ENCODE results near the gene SP6.

The SP6 gene

DNA sequence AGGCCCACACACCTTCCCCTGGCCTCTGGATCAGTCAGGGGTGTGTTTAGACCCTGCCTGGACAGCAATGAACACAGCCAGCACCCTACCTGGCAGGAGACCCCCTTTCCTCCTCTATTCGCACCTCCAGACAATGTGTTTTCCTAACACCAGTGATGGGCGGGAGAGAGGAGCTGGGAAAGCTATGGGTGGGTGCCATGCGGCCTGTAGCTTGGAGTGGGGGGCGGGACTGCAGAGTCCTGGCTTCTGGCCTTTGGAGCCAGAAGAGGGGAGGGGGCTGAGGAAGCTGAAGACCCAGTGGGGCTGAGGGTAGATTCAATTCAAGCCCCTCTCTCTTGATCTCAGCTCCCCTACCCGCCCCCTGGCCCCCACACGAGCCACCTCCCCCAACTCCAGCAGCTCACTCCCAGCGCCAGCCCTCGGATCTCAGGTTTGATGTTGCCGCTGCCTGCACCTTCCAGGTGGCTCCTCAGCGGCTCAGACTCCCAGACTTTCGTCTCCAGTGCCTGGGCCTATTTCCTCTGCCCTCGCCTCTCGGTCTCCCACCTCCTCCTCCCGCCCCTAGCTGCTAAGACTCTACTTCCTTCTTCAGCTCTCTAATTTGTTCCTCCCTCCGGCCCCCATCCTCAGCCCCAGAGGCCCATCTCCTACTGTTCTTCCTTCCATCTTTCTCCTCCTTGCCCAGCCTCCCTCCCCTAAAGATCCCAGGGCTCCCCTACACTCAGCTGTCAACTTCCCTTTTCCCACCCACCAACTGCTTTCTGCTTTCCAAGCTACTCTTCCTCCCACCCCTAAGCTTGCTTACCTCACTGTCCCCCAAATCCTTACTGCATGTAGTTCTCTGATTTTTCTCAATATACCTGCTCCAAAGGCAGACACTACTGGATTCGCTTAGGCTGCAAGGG lies 6.8 kb upstream of the SP6 start:
- DNase-seq (ENCODE audit: low read depth in 2 of 3, low spot score in 1 of 3): no peak

DNA sequence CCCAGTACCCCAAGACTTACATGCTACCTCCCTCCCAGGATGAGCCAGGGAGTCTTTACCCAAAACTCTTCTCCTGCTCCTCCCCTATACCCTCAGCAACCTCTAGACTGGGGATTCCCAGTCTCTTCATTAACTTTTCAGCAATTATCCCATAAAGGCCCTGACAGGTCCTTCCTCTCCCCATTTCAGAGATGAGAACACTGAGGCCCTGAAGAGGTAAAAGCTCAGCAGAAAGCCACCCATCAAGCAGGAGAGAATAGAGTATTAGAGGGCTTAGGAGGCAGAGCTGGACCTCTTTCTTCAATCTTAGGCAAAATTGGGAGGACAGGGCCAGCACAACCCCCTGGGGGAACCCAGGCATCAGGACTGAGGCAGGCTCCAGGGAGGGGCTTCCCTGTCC lies 5.9 kb upstream of the SP6 start:
- DNase-seq (ENCODE audit: low read depth in 2 of 3, low spot score in 1 of 3): no peak

DNA sequence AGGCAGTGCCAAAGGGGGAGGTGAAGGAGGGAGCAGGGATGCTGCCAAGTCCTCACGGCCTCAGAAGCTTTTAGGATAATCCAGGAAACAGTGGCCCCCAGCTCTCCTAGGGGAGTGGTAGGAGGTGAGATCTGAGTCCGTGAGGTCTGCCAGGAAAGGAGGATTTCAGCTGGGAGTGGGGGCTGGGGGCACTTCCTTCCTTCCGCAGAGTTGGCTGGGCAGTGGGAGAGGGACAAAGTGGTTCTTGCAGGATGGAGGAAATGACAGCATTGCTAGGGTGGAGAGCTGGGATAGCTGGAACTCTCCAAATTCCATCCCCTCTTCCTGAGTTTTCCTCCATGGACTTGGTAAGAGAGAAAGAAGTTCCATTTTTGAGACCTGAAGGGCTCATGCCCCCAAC lies 4.8 kb upstream of the SP6 start:
- no peak for DNase-seq (ENCODE audit: low read depth in 2 of 3, low spot score in 1 of 3)

DNA sequence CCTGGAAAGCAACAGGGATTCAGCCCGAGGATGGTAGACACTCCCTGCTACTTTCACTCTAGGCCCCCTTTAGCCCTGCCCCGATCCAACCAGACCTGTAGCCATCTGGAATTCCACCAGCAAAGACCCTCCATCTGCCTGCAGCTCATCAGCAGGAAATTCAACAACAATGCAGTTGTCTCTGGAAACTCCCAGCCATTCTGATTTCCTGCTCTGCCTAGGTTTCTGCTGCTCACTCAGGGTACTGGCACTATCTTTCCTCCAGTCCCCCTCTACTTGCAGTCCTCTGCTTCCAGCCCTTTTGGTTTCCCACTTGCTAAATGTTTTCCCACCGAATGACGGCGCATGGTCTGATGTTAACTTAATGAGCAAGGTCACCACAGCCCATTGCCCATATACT lies 2.7 kb upstream of the SP6 start:
- DNase-seq (ENCODE audit: low read depth in 2 of 3, low spot score in 1 of 3): no peak

DNA sequence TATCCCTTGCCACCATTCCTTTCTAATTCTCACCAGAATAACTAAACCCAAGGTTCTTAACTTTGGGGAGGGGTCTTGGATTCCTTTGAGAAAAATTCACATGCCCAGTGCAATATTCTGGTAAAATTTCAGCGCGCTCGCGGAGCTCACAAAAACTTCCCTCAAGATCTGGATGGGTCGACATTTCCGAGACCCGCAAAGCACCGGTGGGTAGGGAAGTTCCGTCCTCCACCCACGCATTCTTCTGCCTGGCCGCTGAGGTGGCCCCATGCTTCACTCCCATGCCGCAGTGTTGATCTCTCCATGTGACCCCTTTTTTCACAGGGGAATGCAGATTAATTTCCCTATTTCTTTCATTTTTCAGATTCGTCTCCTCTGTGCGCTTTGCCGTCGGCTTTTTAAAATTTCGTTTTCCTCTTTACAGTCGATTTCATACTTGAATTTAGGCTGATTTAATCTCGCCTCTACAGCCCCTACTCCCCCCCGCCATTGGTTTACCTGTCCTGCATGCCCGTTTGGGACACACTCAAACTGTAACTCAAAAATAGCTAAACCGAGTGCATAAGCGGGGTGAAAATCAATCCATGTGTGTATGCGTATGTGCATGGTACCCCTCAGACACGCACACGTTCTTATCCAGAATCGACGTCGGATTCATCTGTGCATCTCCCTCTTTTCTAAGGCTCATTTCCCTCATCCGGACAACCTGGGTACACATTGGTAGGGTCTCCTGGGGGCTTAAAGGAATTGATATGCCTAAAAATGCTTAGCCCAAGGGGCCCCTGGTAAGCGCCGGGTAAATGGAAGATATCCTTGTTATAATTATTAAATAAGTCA lies 1.4 kb upstream of the SP6 start:
- no peak for DNase-seq (ENCODE audit: low read depth in 2 of 3, low spot score in 1 of 3)

DNA sequence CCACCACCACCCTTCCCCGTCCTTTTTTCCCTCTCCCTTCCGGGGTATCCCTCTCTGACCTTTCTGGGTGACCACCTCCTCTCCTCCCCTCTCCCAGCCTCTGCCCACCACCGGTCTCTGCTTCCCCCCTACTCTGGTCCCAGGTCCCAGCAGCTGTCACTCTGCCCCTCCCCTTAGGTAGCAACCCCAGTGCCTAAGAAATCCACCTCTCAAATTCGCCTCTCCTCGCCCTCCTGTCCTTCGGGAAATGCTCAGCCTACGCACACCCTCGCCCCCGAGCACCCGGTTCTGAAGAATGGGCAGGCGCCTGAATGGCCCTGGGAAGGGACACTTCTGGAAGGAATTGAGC lies 775 bp upstream of the SP6 start:
- no peak for DNase-seq (ENCODE audit: low read depth in 2 of 3, low spot score in 1 of 3)

DNA sequence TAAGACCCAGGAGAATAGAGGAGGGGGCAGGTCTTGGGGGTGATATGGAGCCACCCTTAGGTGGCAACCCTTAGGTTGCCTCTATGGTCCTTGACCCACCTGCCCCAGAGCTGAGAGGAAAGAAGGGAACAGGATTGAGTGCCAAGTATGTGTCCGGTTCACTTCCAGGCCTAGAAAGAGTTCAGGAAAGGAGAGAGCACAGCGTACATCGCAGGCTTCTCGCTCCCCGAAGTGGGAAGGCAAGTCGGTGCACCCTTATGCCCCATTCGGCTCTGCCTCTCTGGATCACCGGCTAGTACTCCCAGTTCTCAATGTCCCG lies 631 bp downstream of the SP6 start:
- no peak for DNase-seq (ENCODE audit: low read depth in 2 of 3, low spot score in 1 of 3)

DNA sequence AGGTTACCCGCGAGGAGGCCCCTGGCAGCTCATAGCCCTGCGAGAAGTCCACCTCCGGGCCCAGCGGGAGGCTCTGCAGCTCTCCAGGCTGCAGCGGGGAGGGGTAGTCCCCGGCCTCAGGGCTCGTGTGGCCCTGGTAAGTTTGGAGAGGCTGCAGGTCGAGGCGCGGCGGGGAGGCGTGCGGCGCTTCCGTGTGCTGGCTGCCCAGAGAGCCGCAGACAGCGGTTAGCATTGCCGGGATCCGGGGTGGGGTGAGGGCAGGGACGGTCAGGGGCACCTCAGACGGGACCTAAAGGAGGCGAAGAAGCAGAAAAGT lies 2.8 kb downstream of the SP6 start:
- no peak for DNase-seq (ENCODE audit: low read depth in 2 of 3, low spot score in 1 of 3)

DNA sequence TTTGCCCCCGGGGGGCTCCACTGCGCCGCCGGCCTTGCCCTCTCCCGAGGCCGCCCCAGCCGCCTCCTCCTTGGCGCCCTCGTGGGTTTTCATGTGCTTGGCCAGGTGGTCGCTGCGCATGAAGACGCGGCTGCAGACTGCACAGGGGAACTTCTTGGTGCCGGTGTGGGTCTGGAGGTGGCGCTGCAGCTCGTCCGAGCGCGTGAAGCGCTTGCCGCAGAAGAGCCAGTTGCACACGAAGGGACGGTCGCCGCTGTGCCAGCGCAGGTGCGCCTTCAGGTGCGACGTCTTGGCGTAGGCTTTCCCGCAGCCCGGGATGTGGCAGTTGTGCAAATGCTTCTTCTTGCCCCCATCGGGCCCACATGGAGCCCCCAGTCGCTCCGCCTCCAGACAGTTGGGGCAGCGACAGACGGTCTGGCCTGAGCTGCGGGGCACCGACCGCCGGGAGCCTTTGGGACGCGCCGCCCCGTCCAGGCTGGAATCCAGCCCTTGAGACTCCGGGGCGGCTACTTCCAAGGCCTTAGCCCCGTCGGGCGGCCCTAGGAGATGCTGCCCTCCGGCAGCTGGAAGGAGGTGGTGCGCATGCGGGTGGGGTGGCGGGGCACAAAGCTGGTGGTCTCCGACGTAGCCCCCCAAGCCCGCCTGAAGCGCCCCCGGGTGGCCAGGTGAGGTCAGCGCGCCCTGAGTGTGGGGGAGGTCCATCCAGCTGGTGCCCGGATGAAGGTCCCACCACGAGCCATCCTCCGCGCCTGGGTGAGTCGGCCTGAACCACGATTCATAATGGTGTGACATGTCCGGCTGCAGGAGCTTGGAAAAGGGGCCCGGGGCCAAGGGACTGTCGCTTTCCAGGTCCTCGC lies 3.4 kb downstream of the SP6 start:
- no peak for DNase-seq (ENCODE audit: low read depth in 2 of 3, low spot score in 1 of 3)

DNA sequence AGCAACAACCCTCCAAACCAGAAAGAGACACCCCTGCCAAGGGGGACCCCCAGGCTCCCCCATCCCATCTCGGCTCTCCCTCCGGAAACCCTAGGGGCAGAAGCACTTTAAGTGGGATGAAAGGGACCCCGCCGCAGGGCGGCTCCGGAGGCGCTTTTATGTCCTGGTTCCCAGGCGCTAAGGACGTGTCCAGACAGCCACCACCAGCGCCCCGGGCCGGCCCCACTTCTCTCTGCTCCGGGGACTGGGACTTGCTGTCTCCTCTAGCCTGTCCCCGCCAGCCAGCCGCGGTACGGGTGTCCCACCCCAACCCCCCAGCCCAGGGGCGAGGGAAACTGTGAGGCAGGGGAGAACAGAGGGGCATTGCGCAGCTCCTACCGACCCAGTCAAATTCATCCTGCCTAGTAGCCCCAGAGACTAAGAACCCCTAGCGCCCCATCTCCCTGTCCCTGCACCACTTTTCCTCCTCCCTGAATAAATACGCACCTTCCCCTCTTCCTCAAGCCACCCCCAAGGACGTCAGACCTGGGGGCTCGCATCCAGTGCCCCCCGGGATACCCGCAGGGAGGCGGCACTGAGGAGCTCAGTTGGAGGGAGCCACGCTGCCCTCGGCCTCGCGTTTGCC lies 4.1 kb downstream of the SP6 start:
- DNase-seq (ENCODE audit: low read depth in 2 of 3, low spot score in 1 of 3): no peak

DNA sequence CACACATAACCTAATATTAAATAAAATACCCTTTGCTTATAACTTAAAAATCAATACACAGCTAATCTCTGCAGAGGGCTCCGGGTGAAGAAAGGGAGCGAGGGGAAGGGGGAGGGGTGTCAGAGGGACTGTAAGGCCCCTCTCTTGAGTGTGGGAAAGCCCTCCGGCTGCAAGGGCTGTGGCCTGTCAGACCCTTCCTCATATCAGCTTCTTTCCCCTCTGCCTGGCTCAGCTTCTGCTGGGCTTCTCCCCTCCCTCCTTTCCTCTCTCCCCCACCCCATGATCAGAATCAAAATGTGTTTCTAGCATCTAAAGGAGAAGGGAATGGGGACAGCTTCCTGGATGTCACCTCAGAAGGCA lies 5.3 kb downstream of the SP6 start:
- no peak for DNase-seq (ENCODE audit: low read depth in 2 of 3, low spot score in 1 of 3)

DNA sequence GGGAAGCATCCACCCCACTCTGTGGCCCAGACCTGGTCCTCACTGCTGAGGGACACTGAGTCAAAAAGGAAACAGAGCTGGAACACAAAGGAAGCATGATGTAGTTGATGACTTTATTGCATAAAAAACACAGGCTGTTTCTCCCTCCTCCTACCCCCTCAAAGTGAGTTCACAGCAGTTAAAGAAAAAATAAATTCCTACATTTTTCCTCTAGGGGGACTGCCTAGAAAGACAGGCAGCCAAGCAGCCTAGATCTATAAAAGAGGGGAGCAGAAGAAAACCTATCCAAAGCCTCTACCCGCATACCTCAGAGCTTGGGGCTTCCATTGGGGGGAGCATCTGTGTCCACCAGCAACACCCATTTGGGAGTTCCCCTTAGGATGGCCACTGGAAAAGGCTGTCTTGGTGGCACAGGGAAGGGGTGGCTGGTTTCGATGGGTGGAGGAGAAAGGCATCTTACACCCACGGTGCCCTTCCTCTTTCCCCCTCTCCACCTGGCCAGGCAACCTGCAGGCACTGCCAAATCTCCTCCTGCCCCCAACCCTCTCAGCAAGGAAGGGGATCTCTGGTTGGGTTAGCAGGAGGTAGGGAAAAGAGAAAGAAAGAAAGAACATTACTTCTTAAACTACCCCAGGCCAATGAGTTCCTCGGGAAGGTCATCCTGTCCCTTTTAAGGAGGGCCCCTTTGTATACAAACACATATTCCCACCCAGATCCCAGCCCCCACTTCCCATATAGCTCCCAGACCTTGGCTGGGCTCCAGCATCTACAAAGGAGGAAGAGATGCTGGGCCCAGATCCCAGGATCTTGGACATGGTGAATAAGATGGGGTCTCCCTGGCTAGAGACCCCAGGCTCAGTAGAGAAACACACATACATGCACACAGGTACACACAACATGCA lies 5.9 kb downstream of the SP6 start:
- no peak for DNase-seq (ENCODE audit: low read depth in 2 of 3, low spot score in 1 of 3)

DNA sequence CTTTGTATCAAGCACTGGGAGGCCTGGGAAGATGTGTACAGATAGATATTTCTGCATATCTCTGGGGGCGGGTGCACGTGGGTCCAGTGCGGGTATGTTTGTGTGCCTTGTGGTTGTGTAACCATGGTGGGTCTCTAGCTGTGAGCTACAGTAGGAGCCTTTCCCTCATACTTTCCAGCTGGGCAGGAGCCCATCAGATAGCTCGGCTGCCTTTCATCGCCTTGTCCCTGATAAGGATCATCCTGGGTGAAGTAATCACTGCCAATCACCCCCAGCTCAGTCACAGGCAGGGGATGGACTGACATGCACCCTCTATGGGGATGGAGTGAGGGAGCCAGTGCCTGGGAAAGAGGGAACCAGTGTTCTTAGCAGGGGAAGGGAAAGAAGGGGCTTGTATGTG lies 6.7 kb downstream of the SP6 start:
- DNase-seq (ENCODE audit: low read depth in 2 of 3, low spot score in 1 of 3): no peak

DNA sequence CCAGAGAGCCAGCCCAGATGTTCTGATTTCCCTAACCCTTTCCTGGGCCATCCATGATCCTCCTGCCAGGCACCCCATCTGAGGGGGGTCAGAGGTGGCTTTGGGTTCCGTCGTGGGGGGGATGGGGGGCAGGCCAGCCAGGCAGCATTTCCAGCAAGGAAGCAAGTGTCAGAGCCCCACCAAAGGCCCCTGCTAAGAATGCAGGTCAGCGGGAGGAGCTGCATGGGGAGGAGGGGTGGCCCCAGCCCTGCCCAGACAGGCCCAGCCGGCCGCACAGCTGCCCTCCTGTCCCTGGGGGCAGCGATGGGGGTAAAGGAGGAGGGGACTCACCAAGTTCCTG lies 7.6 kb downstream of the SP6 start:
- DNase-seq (ENCODE audit: low read depth in 2 of 3, low spot score in 1 of 3): no peak

DNA sequence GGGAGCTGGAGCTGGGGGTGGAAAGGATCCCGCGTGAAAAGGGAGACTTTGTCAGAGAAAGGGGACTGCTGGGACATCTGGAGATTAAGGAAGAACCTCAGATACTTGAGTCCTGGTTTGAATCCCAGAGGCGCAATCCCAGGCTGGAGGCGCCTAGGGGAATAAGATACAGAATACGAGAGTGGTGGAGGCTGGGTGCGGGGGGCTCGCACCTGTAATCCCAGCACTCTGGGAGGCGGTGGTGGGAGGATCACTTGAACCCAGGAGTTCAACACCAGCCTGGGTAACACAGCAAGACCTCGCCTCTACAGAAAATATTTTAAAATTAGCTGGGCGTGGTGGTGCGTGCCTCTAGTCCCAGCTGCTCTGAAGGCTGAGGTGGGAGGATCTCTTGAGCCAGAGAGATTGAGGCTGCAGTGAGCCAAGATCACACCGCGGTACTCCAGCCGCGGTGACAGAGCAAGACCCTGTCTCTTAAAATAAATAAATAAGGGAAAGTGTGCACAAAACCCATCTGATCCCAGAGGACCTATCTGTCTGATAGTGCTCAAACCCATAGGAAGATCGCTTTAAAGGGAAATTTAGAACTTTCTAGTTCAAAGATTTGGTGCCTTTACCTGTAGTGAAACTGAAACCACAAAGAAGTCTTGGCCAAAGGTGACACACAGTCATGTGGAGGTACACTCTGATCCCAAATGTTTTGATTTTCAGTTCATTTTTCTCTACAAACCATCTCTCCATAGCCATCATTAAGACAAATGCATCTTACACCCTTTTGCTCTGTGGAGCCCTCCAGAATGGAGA lies 9.3 kb downstream of the SP6 start:
- no peak for DNase-seq (ENCODE audit: low read depth in 2 of 3, low spot score in 1 of 3)

DNA sequence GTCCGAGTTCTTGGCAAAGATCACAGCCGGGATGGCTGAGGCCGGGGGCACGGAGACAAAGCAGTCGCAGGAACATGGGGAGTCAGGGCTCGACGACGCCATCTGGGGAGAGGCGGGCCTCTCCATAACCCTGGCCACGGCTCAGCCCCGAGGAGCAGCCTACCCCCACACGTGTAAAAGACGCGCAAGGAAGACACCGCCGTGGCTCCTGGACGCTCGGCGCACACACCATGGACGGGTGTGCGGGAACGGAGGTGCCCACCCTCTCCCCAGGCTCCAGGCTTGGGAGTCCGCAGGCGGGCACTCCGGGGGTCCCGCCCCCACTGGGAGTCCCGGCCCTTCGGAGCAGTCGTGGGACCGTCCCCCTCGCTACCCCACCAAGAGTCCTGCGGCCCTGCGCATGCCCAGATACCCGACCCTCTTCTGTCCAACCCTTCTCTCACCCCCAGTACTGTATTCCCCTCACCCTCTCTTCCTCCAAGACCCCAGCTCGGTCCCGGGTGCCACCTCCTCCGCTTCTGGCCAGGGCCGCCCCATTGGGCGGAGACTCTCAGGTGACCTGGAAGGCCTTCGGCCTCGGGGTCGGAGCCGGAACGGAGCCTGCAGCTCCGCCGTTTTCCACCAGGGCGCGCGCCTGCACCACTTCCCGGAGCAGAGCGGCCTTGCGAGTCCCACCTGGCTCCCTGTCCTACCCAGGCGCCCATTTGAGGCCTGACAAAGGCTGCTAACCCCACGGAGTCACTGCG lies 10.0 kb downstream of the SP6 start, which contains the start of gene SCRN2:
Gene SCRN2 (minus strand): TSS at position 532 of the 746 bp plus-strand sequence. CDS start 430 bp downstream, at position 102.
- DNase-seq (ENCODE audit: low read depth in 2 of 3, low spot score in 1 of 3): peak; percentile 83 to 92 (median 86)

DNA sequence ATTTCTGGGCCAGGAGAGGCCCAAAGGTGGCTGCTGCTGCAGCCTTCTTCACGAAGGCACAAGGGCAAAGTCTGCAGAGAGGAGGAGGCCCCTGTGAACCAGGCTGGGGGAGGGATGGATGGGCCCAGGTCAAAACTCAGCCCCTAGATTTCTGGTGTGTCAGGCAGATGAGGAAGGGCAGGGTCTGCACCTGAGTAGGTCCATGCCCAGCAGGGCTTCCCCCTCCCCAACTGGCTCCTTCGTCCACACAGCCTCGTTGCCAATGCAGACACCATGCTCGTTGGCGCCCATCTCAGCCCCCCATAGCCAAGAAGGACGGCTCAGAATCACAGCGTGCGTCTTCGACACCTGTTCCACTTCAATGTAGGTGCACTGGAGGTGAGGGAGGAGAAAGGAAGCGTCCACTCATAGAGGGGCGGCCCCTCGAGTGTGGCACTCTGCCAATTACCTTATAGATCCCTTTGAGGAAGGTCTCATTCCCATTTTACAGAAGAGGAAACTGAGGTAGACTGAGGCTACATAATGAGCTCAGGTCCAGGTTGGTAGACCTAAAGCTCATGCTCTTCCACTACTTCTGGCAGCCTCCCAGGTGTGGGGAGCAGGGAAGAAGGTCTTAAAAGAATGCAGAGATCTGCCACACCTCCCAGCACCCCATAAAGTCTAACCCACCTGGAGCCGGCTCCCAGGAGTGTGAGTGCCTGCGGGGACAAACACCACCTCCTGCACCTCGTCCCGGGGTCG lies 10.8 kb downstream of the SP6 start:
- no peak for DNase-seq (ENCODE audit: low read depth in 2 of 3, low spot score in 1 of 3)

DNA sequence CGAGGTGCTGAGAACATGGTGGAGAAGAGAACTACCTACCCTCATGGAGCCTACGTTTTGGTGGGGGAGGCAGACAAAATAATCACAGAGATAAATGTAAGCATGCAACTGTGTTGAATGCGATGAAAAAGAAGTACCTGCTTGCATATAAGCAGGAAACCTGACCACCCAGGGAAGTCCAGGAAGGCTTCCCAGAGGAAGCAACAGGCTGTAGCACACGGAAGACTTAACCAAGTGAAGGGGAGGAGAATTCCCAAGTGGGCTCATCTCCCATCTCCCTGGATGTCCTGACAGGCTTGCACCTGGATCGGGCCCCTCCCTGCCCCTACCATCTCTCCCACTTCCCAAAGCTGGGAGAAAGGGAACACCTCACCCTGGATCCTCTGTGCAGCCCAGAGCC lies 11.9 kb downstream of the SP6 start:
- no peak for DNase-seq (ENCODE audit: low read depth in 2 of 3, low spot score in 1 of 3)
